Measurements from ENCODE around the gene FAM3A. TPM values are rescaled to one million over a fixed set of nuclear protein-coding genes. Genes with fewer than 3 reads are reported as not detected.

Gene FAM3A
- total RNA-seq, 1 experiment from 2014 or later: 25.0 TPM

GRCh38 chrX:154457491-154458115, 58.4 kb downstream of the FAM3A start (continued):
- TF ChIP-seq E2F4 (CRISPR knock-in tag; IDR thresholded peaks at IDR 0.05; ENCODE audit: borderline replicate concordance, low read depth) (no peak), ATF6 (CRISPR knock-in tag; IDR thresholded peaks at IDR 0.05) (no peak), SMAD3 (CRISPR knock-in tag; IDR thresholded peaks at IDR 0.05; ENCODE audit: borderline replicate concordance) (no peak), ESRRA (CRISPR knock-in tag; IDR thresholded peaks at IDR 0.05; ENCODE audit: borderline replicate concordance) (no peak), CREB1 (CRISPR knock-in tag; IDR thresholded peaks at IDR 0.05) (no peak)

Other genes starting within 250 kb of the FAM3A start
- not detected in 3 replicates for gene TEX28, start 221.1 kb downstream of the FAM3A start, total RNA-seq (2021)
- gene TKTL1, start 220.4 kb downstream of the FAM3A start, total RNA-seq (2021): 0.46 to 0.53 TPM in 2 of 3 replicates, not detected in the other
- 914 to 1,017 TPM (median 992 TPM) in 3 replicates for gene FLNA, start 141.6 kb downstream of the FAM3A start, total RNA-seq (2021)
- gene EMD, start 136.9 kb downstream of the FAM3A start, total RNA-seq (2021): 69.8 to 78.3 TPM (median 72.7 TPM) in 3 replicates
- 2,241 to 2,474 TPM (median 2,438 TPM) in 3 replicates for gene RPL10, start 117.9 kb downstream of the FAM3A start, total RNA-seq (2021)
- 16.2 to 21.6 TPM (median 21.2 TPM) in 3 replicates for gene DNASE1L1, start 107.0 kb downstream of the FAM3A start, total RNA-seq (2021)
- 43.5 to 48.6 TPM (median 44.5 TPM) in 3 replicates for gene TAFAZZIN, start 104.7 kb downstream of the FAM3A start, total RNA-seq (2021)
- 43.9 to 46.0 TPM (median 44.8 TPM) in 3 replicates for gene ATP6AP1, start 87.6 kb downstream of the FAM3A start, total RNA-seq (2021)
- 106 to 108 TPM (median 108 TPM) in 3 replicates for gene GDI1, start 79.1 kb downstream of the FAM3A start, total RNA-seq (2021)
- gene FAM50A, start 72.1 kb downstream of the FAM3A start, total RNA-seq (2021): 50.2 to 51.8 TPM (median 51.1 TPM) in 3 replicates
- gene PLXNA3, start 58.0 kb downstream of the FAM3A start, total RNA-seq (2021): 26.6 to 33.1 TPM (median 31.4 TPM) in 3 replicates
- 46.1 to 52.1 TPM (median 50.2 TPM) in 3 replicates for gene LAGE3, start 37.0 kb downstream of the FAM3A start, total RNA-seq (2021)
- gene UBL4A, start 29.6 kb downstream of the FAM3A start, total RNA-seq (2021): 34.0 to 34.7 TPM (median 34.1 TPM) in 3 replicates
- gene SLC10A3, start 25.6 kb downstream of the FAM3A start, total RNA-seq (2021): 8.7 to 9.8 TPM (median 9.6 TPM) in 3 replicates
- 64.7 to 72.8 TPM (median 66.0 TPM) in 3 replicates for gene G6PD, start 30.6 kb upstream of the FAM3A start, total RNA-seq (2021)
- gene IKBKG, start 31.4 kb upstream of the FAM3A start, total RNA-seq (2021): 20.0 to 29.1 TPM (median 22.1 TPM) in 3 replicates
- not detected in 3 replicates for gene CTAG1A, start 68.9 kb upstream of the FAM3A start, total RNA-seq (2021)
- not detected in 3 replicates for gene CTAG1B, start 103.0 kb upstream of the FAM3A start, total RNA-seq (2021)
- gene CTAG2, start 137.3 kb upstream of the FAM3A start, total RNA-seq (2021): not detected in 3 replicates
- gene GAB3, start 234.8 kb upstream of the FAM3A start, total RNA-seq (2021): 0.66 to 1.0 TPM (median 0.72 TPM) in 3 replicates
- 108 to 123 TPM (median 112 TPM) in 3 replicates for gene DKC1, start 246.6 kb upstream of the FAM3A start, total RNA-seq (2021)